HFFc6 (cell line): ENCODE measurements around the gene ACSL4. TPM values are rescaled to one million over a fixed set of nuclear protein-coding genes. Genes with fewer than 3 reads are reported as not detected.
A peak's percentile ranks its signal among the peaks of the same experiment; 100 is the strongest.

ENCODE experiments used
- DNase-seq: peaks from one replicate; pipeline ENCODE4 v3.0.0-alpha.2; 2018
- H3K27ac Mint-ChIP-seq: 2 replicates; pipeline ENCODE4 v1.8.0; 2020; ENCODE audit warnings: mild to moderate bottlenecking, mixed read lengths
- H3K27me3 Mint-ChIP-seq: 2 replicates; pipeline ENCODE4 v1.8.0; 2021; ENCODE audit warnings: mild to moderate bottlenecking, moderate library complexity, mixed read lengths; ENCODE audit not compliant: insufficient read depth
- H3K36me3 Mint-ChIP-seq: 2 replicates; pipeline ENCODE4 v1.8.0; 2021; ENCODE audit warnings: low read depth, mixed read lengths
- H3K4me1 Mint-ChIP-seq: 2 replicates; pipeline ENCODE4 v1.8.0; 2020; ENCODE audit warnings: low read depth, mixed read lengths
- H3K4me3 Mint-ChIP-seq: 2 replicates; pipeline ENCODE4 v1.8.0; 2020; ENCODE audit warnings: mild to moderate bottlenecking, moderate library complexity, mixed read lengths
- H3K9me3 Mint-ChIP-seq: 2 replicates; pipeline ENCODE4 v1.8.0; 2020; ENCODE audit warnings: mild to moderate bottlenecking, mixed read lengths
- long read RNA-seq: library from polyadenylated mRNA; unstranded; transcript quantifications from one replicate; pipeline ENCODE4 v2.0.0, GENCODE V29; 2019
- total RNA-seq, 6 experiments: library from RNA; stranded (reverse); fragmentation: NEBNext Ultra II Directional; extraction: Animal tissue kit (Norgen Biotek cat#: 25700); gene quantifications; 2 replicates in 1 of 6; 3 replicates in 5 of 6; pipeline ENCODE4 v1.2.3, GENCODE V29; 2021
- TF ChIP-seq, protein P1 (sequence below): fragments of 200-600 bp; sonication (generic); IDR thresholded peaks from 2 replicates; pipeline ENCODE4 v1.5.0; 2021; ENCODE audit warnings: antibody characterized with exemption, mild to moderate bottlenecking

Gene ACSL4
- 100 to 1,000 TPM in 2 of 6 experiments, 10 to 100 TPM in 4; 84.2 to 117 (median 92.3) TPM for total RNA-seq
- long read RNA-seq, full-length matches to known transcripts: 7 of 98 reads
- long read RNA-seq, partial matches to known transcripts: 31 of 98 reads
- long read RNA-seq, other reads (novel, unspliced or antisense): 60 of 98 reads

DNA sequence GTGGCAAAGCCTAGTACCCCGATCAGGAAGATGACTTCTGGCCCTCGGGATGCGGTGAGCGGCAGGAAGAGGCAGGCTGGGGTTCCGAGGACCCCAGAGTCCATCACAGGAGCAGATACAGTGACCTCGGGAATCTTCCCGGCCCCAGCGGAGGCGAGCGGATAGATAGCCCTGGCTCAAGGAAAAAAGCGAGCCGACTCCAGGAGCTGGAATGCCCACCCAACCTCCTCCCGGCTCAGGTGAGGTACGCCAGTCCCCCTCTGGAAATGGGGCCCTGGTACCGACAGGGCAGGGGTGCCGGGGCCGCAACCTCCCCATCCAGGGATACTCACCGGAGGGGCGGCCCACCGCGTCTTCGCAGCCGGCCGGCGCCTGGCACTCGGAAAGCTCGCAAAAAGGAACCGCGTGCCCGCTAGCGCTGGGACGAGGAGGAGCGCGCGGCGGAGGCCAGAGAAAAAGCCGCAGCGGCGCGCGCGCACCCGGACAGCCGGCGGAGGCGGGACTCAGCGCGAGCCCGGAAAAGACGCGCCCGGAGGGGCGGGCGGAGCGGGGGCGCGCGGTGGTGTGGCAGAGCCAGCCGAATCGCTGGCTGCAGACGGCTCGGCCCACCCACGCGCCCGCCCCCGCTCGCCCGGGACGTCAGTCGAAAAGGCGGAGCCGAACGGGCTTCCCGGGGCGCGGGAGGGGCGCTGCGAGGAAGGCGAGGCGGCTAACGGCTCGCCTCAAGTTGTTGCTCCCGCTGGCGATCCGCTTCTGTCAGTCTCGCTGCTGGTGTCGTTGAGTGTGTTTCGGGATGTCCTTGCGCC is at the start of gene ACSL4:
TSS of gene ACSL4 (minus strand) at position 451 of the 806 bp plus-strand sequence. CDS start 49,894 bp downstream, outside the sequence.
- no peaks in the 10 kb centered on the region for H3K9me3 Mint-ChIP-seq
- TF ChIP-seq, protein P1, sequence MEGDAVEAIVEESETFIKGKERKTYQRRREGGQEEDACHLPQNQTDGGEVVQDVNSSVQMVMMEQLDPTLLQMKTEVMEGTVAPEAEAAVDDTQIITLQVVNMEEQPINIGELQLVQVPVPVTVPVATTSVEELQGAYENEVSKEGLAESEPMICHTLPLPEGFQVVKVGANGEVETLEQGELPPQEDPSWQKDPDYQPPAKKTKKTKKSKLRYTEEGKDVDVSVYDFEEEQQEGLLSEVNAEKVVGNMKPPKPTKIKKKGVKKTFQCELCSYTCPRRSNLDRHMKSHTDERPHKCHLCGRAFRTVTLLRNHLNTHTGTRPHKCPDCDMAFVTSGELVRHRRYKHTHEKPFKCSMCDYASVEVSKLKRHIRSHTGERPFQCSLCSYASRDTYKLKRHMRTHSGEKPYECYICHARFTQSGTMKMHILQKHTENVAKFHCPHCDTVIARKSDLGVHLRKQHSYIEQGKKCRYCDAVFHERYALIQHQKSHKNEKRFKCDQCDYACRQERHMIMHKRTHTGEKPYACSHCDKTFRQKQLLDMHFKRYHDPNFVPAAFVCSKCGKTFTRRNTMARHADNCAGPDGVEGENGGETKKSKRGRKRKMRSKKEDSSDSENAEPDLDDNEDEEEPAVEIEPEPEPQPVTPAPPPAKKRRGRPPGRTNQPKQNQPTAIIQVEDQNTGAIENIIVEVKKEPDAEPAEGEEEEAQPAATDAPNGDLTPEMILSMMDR: no peak
- peaks cover 1% of the 10 kb centered on the region; the same call in 1 of the 2 replicates for H3K27me3 Mint-ChIP-seq
- peaks cover 26% of the 10 kb centered on the region for H3K4me1 Mint-ChIP-seq
- peak within 1 kb of the TSS; percentile 100 for H3K4me3 Mint-ChIP-seq
- peaks cover 24% of the 10 kb centered on the region for H3K36me3 Mint-ChIP-seq
- H3K27ac Mint-ChIP-seq: peak within 1 kb of the TSS; percentile 99
- DNase-seq: peak; percentile 76

DNA sequence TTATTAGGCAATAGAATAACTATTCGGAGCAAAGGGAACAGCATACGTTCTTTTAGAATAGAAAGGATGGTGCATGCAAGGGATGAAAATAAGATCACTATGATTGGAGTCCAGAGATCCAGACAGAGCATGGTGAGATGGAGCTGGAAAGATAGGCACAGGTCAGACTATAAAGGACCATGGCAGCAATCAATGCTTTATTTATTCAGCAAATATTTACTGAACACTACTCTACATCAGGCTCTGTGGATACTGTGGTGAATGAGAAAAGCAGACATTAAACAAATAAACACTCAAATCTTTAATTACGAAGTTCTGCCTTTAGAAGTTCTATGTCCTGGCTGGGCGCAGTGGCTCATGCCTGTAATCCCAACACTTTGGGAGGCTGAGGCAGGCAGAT is 44.7 kb upstream of the ACSL4 start:
- Mint-ChIP-seq H3K4me3 (no peak overlapping the region), H3K27ac (no peak overlapping the region), H3K9me3 (no peaks in the 10 kb centered on the region), H3K4me1 (peaks cover 29% of the 10 kb centered on the region), H3K27me3 (no peaks in the 10 kb centered on the region), H3K36me3 (no peaks in the 10 kb centered on the region)
- DNase-seq: no peak
- TF ChIP-seq, protein P1: no peak

DNA sequence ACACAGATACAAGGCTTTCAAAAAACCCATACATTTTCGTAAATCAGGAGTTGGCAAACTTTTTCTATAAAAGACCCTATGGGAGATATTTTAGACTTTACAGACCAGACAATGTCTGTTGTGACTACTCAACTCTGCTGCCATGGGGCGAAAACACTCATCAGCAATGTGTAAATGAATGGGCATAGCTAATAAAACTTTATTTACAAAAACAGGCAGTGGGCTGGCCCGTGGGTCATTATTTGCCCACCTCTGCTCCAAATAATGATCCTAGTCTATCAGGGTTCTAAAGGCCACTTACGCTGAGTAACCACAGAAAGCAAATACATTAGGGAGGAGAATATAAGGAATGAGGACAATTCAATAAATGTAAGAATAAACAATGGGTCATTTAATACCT is 43.9 kb upstream of the ACSL4 start:
- Mint-ChIP-seq H3K4me1 (peaks cover 25% of the 10 kb centered on the region), H3K36me3 (no peaks in the 10 kb centered on the region), H3K27ac (no peak overlapping the region), H3K27me3 (no peaks in the 10 kb centered on the region), H3K9me3 (no peaks in the 10 kb centered on the region), H3K4me3 (no peak overlapping the region)
- no peak for DNase-seq
- TF ChIP-seq, protein P1: no peak

DNA sequence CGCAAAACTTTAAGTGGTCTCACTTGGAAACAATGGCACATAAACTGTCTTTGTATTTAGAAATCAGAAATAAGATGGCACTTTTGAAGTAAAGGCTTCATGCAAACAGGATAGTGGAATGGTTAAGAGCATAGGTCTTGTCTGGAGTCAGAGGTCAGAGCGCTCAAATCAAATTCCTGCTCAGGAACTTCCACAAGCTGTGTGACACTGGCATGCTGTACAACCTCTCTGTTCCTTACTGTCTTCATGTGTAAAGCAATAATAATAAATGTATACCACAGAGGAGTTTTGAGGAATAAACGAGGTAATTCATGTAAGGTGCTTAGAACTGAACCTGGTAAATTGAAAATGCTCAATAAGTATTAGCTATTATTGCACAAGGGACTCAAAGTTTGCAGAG is 43.4 kb upstream of the ACSL4 start:
- no peak for DNase-seq
- H3K4me1 Mint-ChIP-seq: peaks cover 25% of the 10 kb centered on the region
- H3K27me3 Mint-ChIP-seq: no peaks in the 10 kb centered on the region; the same call in 1 of the 2 replicates
- H3K9me3 Mint-ChIP-seq: no peaks in the 10 kb centered on the region
- no peaks in the 10 kb centered on the region for H3K36me3 Mint-ChIP-seq
- H3K4me3 Mint-ChIP-seq: no peak overlapping the region
- TF ChIP-seq, protein P1: no peak
- no peak overlapping the region for H3K27ac Mint-ChIP-seq

DNA sequence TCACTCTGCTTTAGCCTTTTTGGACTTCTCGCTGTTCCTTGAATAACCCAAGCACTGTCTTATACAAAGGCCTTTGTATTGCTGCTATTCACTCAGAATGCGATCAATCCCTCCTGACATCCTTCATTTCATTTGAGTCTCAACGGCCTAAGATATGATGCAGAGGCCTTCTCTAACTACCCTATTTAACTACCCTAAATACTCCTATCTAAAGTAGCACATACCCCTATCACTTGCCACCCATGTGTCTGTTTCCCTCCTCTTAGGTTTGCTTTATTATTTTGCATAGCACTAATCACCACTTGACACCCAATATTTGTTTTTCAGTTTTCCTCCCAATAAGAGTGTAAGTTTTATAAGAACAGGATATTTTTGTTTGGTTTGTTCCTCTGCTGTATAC is 42.3 kb upstream of the ACSL4 start:
- H3K27me3 Mint-ChIP-seq: no peaks in the 10 kb centered on the region; the same call in 1 of the 2 replicates
- TF ChIP-seq, protein P1: no peak
- no peaks in the 10 kb centered on the region for H3K36me3 Mint-ChIP-seq
- no peaks in the 10 kb centered on the region for H3K9me3 Mint-ChIP-seq
- DNase-seq: no peak
- H3K4me3 Mint-ChIP-seq: no peak overlapping the region
- peaks cover 25% of the 10 kb centered on the region for H3K4me1 Mint-ChIP-seq
- H3K27ac Mint-ChIP-seq: peak overlapping the region; percentile 40
